GM23338 (cell line): ENCODE results near the gene FRK.

Experiments
- EZH2phosphoT487 ChIP-seq: fragments of 200-600 bp; sonication (generic); IDR thresholded peaks from one replicate; pipeline ENCODE4 v1.8.1; 2018; ENCODE audit warnings: antibody characterized with exemption; ENCODE audit not compliant: unreplicated experiment
- JUNB ChIP-seq: IDR thresholded peaks from one replicate; pipeline ENCODE4 v1.6.1; 2016; ENCODE audit warnings: antibody characterized with exemption; ENCODE audit not compliant: unreplicated experiment
- POLR2AphosphoS5 ChIP-seq: IDR thresholded peaks from 2 replicates; pipeline ENCODE4 v1.6.1; 2016; ENCODE audit warnings: antibody characterized with exemption, low read depth
- TF ChIP-seq, protein P1 (sequence below), 2 experiments: fragments of 200-600 bp in 1 of 2; sonication (generic) in 1 of 2; conservative IDR thresholded peaks; 2 replicates each; pipeline versions ENCODE4 v1.5.1 to v1.6.1; 2016 to 2017; ENCODE audit warnings: antibody characterized with exemption in 2 of 2, low read depth in 2 of 2, mild to moderate bottlenecking in 2 of 2, moderate library complexity in 1 of 2
- TF ChIP-seq, protein P2 (sequence below): IDR thresholded peaks from 2 replicates; pipeline ENCODE4 v1.6.1; 2016; ENCODE audit warnings: antibody characterized with exemption
- TF ChIP-seq, protein P3 (sequence below): IDR thresholded peaks from one replicate; pipeline ENCODE4 v1.6.1; 2018; ENCODE audit warnings: antibody characterized with exemption; ENCODE audit not compliant: unreplicated experiment

DNA sequence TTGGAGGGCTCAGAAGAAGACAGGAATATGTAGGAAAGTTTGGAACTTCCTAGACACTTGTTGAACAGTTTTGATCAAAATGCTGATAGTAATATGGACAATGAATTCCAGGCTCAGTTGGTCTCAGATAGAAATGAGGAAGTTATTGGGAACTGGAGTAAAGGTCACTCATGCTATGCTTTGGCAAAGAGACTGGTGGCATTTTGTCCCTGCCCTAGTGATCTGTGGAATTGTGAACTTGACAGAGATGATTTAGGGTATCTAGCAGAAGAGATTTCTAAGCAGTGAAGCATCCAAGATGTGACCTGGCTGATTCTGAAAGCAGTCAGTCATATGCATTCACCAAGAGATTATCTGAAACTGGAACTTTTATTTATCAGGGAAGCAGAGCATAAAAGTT is 45.1 kb downstream of the FRK start:
- TF ChIP-seq, protein P1, sequence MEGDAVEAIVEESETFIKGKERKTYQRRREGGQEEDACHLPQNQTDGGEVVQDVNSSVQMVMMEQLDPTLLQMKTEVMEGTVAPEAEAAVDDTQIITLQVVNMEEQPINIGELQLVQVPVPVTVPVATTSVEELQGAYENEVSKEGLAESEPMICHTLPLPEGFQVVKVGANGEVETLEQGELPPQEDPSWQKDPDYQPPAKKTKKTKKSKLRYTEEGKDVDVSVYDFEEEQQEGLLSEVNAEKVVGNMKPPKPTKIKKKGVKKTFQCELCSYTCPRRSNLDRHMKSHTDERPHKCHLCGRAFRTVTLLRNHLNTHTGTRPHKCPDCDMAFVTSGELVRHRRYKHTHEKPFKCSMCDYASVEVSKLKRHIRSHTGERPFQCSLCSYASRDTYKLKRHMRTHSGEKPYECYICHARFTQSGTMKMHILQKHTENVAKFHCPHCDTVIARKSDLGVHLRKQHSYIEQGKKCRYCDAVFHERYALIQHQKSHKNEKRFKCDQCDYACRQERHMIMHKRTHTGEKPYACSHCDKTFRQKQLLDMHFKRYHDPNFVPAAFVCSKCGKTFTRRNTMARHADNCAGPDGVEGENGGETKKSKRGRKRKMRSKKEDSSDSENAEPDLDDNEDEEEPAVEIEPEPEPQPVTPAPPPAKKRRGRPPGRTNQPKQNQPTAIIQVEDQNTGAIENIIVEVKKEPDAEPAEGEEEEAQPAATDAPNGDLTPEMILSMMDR (conservative IDR thresholded peaks at IDR 0.05; ENCODE audit: low read depth in 2 of 2), result no peak
- TF ChIP-seq, protein P2, sequence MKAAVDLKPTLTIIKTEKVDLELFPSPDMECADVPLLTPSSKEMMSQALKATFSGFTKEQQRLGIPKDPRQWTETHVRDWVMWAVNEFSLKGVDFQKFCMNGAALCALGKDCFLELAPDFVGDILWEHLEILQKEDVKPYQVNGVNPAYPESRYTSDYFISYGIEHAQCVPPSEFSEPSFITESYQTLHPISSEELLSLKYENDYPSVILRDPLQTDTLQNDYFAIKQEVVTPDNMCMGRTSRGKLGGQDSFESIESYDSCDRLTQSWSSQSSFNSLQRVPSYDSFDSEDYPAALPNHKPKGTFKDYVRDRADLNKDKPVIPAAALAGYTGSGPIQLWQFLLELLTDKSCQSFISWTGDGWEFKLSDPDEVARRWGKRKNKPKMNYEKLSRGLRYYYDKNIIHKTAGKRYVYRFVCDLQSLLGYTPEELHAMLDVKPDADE, result no peak
- no peak for TF ChIP-seq EZH2phosphoT487
- TF ChIP-seq POLR2AphosphoS5, result no peak
- no peak for TF ChIP-seq JUNB
- TF ChIP-seq, protein P3, sequence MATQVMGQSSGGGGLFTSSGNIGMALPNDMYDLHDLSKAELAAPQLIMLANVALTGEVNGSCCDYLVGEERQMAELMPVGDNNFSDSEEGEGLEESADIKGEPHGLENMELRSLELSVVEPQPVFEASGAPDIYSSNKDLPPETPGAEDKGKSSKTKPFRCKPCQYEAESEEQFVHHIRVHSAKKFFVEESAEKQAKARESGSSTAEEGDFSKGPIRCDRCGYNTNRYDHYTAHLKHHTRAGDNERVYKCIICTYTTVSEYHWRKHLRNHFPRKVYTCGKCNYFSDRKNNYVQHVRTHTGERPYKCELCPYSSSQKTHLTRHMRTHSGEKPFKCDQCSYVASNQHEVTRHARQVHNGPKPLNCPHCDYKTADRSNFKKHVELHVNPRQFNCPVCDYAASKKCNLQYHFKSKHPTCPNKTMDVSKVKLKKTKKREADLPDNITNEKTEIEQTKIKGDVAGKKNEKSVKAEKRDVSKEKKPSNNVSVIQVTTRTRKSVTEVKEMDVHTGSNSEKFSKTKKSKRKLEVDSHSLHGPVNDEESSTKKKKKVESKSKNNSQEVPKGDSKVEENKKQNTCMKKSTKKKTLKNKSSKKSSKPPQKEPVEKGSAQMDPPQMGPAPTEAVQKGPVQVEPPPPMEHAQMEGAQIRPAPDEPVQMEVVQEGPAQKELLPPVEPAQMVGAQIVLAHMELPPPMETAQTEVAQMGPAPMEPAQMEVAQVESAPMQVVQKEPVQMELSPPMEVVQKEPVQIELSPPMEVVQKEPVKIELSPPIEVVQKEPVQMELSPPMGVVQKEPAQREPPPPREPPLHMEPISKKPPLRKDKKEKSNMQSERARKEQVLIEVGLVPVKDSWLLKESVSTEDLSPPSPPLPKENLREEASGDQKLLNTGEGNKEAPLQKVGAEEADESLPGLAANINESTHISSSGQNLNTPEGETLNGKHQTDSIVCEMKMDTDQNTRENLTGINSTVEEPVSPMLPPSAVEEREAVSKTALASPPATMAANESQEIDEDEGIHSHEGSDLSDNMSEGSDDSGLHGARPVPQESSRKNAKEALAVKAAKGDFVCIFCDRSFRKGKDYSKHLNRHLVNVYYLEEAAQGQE, result no peak
